ENCODE measurements around the gene FAM89B. TPM values are rescaled to one million over a fixed set of nuclear protein-coding genes. Genes with fewer than 3 reads are reported as not detected.

The FAM89B gene
- polyA plus RNA-seq, 1 donor from 2014 or later = 75.1 TPM

DNA sequence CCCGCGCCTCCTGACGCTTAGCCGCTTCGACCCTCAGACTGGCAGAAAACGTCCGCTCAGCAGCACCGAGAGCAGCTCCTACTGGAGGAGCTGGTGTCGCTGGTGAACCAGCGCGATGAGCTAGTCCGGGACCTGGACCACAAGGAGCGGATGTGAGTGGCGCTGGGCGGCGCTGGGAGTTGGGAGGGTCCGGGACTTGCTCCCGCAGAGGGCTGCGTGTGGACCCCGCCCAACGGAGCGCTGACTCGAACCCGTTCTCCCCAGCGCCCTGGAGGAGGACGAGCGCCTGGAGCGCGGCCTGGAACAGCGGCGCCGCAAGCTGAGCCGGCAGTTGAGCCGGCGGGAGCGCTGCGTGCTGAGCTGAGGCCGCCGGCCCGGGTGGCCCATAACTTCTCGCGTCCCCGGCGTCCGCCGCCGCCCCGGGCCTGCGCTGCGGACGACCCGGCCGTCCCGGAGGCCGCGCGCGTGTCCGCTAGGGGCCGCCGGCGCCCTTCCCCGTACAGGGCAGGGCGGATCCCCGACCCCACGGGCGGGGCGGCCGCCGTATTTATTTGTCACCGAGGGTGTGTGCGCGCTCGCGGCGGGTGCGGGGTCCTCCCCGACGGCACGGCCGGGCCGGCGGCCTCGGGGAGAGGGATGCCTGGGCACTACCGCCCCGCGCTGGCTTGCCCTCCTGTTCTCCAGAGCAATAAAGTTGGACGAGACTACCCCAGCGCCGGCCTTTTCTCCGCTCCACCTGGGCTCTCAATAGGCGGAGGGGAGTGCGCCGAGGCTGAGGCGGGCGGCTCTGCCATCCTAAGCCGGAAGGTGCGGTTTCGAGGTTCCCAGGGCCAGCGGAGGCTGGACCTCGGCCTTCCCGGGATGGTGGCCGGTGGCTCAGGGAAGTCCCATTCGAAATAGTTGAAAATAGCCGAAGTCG is 19.9 kb downstream of the FAM89B start:
- Histone ChIP-seq H3K4me3 (ENCODE audit: low read length) (no peak overlapping the region), H3K27me3 (ENCODE audit: insufficient read depth, low read depth, low read length) (peaks cover 25% of the 10 kb centered on the region)

DNA sequence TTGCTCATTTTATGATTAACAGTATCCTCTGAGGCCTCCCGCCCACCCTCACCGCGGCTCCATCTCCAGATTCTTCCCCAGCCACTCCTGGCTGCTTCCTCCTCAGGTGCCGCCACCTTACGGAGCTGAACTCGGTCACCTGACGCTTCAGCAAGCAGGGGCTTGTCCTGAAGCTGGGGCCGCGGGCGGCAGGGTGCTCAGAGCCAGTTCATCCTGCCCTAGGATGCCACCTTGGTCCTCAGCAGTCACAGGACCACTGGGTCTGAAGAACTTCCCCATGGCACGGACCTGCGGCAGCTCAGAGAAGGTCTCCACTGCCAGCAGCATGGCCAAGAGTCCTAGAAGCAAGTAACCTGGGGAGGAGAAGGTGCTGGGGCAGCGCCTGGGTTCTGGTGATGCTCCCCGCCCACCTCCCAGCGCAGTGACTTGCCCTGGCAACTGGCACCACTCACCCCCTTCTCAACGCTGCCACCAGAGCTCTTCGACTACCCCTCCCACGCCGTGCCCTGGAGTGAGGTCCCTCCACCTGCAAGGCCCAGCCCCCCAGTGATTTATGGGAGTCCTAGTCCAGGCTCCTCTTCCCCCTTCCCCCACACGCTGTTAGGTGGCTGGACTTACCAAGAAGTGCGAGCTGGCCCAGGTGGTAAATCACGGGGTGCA is 20.6 kb downstream of the FAM89B start:
- Histone ChIP-seq H3K4me3 (ENCODE audit: low read length) (no peak overlapping the region), H2AFZ (ENCODE audit: low read depth, low read length) (no peak overlapping the region), H3K9me2 (ENCODE audit: insufficient read depth, low read length) (no peaks in the 10 kb centered on the region), H3K27me3 (ENCODE audit: insufficient read depth, low read depth, low read length) (peaks cover 25% of the 10 kb centered on the region), H3K9ac (ENCODE audit: low read length) (no peak overlapping the region), H3K79me2 (replicated peaks; ENCODE audit: insufficient read depth, low read length) (no peaks in the 10 kb centered on the region), H3K9me3 (ENCODE audit: low read length) (no peaks in the 10 kb centered on the region), H3F3A (ENCODE audit: insufficient read depth, low read length, poor library complexity, severe bottlenecking) (no peaks in the 10 kb centered on the region), H3K36me3 (ENCODE audit: insufficient read depth, low read length) (no peaks in the 10 kb centered on the region), H3K4me2 (ENCODE audit: low read length) (no peak overlapping the region), H4K20me1 (ENCODE audit: insufficient read depth) (no peaks in the 10 kb centered on the region), H3K27ac (ENCODE audit: low read length) (no peak overlapping the region)
- TF ChIP-seq RAD21 (conservative IDR thresholded peaks at IDR 0.05) (no peak), SMC3 (conservative IDR thresholded peaks at IDR 0.05; ENCODE audit: poor library complexity) (no peak)
- TF ChIP-seq, protein P1, sequence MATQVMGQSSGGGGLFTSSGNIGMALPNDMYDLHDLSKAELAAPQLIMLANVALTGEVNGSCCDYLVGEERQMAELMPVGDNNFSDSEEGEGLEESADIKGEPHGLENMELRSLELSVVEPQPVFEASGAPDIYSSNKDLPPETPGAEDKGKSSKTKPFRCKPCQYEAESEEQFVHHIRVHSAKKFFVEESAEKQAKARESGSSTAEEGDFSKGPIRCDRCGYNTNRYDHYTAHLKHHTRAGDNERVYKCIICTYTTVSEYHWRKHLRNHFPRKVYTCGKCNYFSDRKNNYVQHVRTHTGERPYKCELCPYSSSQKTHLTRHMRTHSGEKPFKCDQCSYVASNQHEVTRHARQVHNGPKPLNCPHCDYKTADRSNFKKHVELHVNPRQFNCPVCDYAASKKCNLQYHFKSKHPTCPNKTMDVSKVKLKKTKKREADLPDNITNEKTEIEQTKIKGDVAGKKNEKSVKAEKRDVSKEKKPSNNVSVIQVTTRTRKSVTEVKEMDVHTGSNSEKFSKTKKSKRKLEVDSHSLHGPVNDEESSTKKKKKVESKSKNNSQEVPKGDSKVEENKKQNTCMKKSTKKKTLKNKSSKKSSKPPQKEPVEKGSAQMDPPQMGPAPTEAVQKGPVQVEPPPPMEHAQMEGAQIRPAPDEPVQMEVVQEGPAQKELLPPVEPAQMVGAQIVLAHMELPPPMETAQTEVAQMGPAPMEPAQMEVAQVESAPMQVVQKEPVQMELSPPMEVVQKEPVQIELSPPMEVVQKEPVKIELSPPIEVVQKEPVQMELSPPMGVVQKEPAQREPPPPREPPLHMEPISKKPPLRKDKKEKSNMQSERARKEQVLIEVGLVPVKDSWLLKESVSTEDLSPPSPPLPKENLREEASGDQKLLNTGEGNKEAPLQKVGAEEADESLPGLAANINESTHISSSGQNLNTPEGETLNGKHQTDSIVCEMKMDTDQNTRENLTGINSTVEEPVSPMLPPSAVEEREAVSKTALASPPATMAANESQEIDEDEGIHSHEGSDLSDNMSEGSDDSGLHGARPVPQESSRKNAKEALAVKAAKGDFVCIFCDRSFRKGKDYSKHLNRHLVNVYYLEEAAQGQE (IDR thresholded peaks at IDR 0.05; ENCODE audit: borderline replicate concordance) = no peak

More for the DNA sequence above, 19.9 kb downstream of the FAM89B start:
- TF ChIP-seq, protein P1 (IDR thresholded peaks at IDR 0.05; ENCODE audit: borderline replicate concordance) = no peak
- no peak for TF ChIP-seq RAD21 (conservative IDR thresholded peaks at IDR 0.05)
- no peak for TF ChIP-seq EZH2 (IDR thresholded peaks at IDR 0.05; ENCODE audit: borderline replicate concordance, insufficient read depth, low read length, poor library complexity, severe bottlenecking)
- no peak for TF ChIP-seq POLR2AphosphoS5 (IDR thresholded peaks at IDR 0.05)
- TF ChIP-seq EP300 (conservative IDR thresholded peaks at IDR 0.05; ENCODE audit: poor library complexity, severe bottlenecking) = no peak
- Histone ChIP-seq H3K79me2 (replicated peaks; ENCODE audit: insufficient read depth, low read length) (no peaks in the 10 kb centered on the region), H4K20me1 (ENCODE audit: insufficient read depth) (no peaks in the 10 kb centered on the region), H2AFZ (ENCODE audit: low read depth, low read length) (no peak overlapping the region), H3K27ac (ENCODE audit: low read length) (no peak overlapping the region), H3K4me2 (ENCODE audit: low read length) (no peak overlapping the region), H3K9me3 (ENCODE audit: low read length) (no peaks in the 10 kb centered on the region), H3F3A (ENCODE audit: insufficient read depth, low read length, poor library complexity, severe bottlenecking) (no peaks in the 10 kb centered on the region), H3K9ac (ENCODE audit: low read length) (no peak overlapping the region), H3K36me3 (ENCODE audit: insufficient read depth, low read length) (no peaks in the 10 kb centered on the region), H3K9me2 (ENCODE audit: insufficient read depth, low read length) (no peaks in the 10 kb centered on the region)

All from neural cell (in vitro differentiated cells).